ENCODE results near the gene SFTPA1. TPM values are rescaled to one million over a fixed set of nuclear protein-coding genes. Genes with fewer than 3 reads are reported as not detected.

Gene SFTPA1
- total and polyA plus RNA-seq, 2 of the 13 experiments (the other 11 are each of a cell fraction or from before 2014, with no cell fraction given) = not detected

DNA sequence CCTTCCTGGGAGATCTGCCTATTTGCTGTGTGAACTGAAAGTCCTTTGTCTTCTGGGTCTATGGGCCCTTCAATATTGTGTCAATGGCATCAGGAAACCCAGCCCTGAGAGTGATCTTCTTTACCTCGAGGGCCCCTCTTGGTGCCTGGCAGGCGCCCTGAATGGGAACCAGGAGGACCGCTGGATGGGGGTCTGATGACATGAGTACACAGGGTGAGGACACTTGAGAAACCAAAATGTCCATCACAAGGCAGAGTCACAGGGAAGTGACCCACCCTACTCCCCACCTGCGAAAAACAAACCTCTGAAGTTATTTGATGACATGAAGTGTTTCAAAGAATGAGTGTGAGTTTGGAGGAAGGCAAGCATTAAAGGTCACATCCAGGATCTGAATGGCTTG is 17.3 kb downstream of the SFTPA1 start:
- CTCF ChIA-PET (ENCODE audit: low intra/inter-chr PET ratio, low total read pairs) = no interaction called here
- FAIRE-seq (no peak), DNase-seq (ENCODE audit: low spot score) (no peak), ATAC-seq (no peak)
- Histone ChIP-seq H2AFZ (ENCODE audit: low read length) (no peak overlapping the region), H3K4me3 (replicated peaks in 1 of 3; ENCODE audit: insufficient read depth in 1 of 3, low read depth in 2 of 3, low read length in 3 of 3) (no peak overlapping the region), H4K20me1 (ENCODE audit: insufficient read depth, low read length) (no peaks in the 10 kb centered on the region), H3K27me3 (ENCODE audit: control insufficient read depth in 1 of 2, insufficient read depth in 2 of 2, low read length in 2 of 2) (no peaks in the 10 kb centered on the region), H3K79me2 (ENCODE audit: insufficient read depth, low read length) (no peaks in the 10 kb centered on the region), H3K4me2 (ENCODE audit: low read depth, low read length) (no peak overlapping the region), H3K9me3 (ENCODE audit: low read length) (no peaks in the 10 kb centered on the region), H3K4me1 (ENCODE audit: insufficient read depth, low read length) (peaks cover 13% of the 10 kb centered on the region; the same call in 1 of the 2 replicates), H3K9ac (ENCODE audit: insufficient read depth, low read depth, low read length) (no peak overlapping the region), H3K36me3 (replicated peaks in 1 of 2; ENCODE audit: control insufficient read depth in 1 of 2, insufficient read depth in 2 of 2, low read length in 2 of 2) (no peaks in the 10 kb centered on the region), H3K27ac (ENCODE audit: extremely low read length, insufficient read depth, low read length) (no peak overlapping the region)
- intact Hi-C loops (cut with micrococcal nuclease; ENCODE audit: unreplicated experiment) = no loop called here
- TF ChIP-seq ZNF678 (CRISPR knock-in tag; IDR thresholded peaks at IDR 0.05) (no peak), ZNF263 (CRISPR knock-in tag; IDR thresholded peaks at IDR 0.05) (no peak), POLR2A (IDR thresholded peaks at IDR 0.05; ENCODE audit: insufficient read depth in 1 of 2, low read depth in 2 of 2, low read length in 2 of 2) (no peak), NFYC (CRISPR knock-in tag; IDR thresholded peaks at IDR 0.05) (no peak), SNRNP70 (IDR thresholded peaks at IDR 0.05; ENCODE audit: low read depth, low read length) (no peak), FOSL2 (CRISPR knock-in tag; IDR thresholded peaks at IDR 0.05) (no peak), DMAP1 (CRISPR knock-in tag; IDR thresholded peaks at IDR 0.05) (no peak), SKI (IDR thresholded peaks at IDR 0.05; ENCODE audit: partially characterized antibody) (no peak), JARID2 (CRISPR knock-in tag; IDR thresholded peaks at IDR 0.05; ENCODE audit: insufficient replicate concordance) (no peak)
- TF ChIP-seq, protein P1, sequence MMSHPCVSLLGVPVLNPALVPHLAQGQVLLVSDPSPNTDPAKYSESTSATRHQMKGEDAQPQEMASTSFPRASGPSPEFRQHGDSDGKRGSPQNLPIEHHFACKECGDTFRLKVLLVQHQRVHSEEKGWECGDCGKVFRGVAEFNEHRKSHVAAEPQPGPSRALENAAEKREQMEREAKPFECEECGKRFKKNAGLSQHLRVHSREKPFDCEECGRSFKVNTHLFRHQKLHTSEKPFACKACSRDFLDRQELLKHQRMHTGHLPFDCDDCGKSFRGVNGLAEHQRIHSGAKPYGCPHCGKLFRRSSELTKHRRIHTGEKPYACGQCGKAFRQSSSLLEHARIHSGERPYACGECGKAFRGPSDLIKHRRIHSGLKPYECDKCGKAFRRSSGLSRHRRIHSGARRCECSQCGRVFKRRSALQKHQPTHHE (CRISPR knock-in tag; IDR thresholded peaks at IDR 0.05; ENCODE audit: borderline replicate concordance) = no peak
- TF ChIP-seq, protein P2, sequence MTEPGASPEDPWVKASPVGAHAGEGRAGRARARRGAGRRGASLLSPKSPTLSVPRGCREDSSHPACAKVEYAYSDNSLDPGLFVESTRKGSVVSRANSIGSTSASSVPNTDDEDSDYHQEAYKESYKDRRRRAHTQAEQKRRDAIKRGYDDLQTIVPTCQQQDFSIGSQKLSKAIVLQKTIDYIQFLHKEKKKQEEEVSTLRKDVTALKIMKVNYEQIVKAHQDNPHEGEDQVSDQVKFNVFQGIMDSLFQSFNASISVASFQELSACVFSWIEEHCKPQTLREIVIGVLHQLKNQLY (CRISPR knock-in tag; IDR thresholded peaks at IDR 0.05) = no peak
- WGBS (ENCODE audit: low lambda C conversion rate) = 35% methylated on average over 4 of the region's 4 CpGs
- POLR2A ChIA-PET = no interaction called here
- BruUV-seq (replicated peaks) = no TSS peak
- in situ Hi-C loops (cut with HindIII; ENCODE audit: extremely low pct_ligation_motif_present, low pct_unique_long_range_greater_than_20kb) = no loop called here
